Mucosa of descending colon (tissue), 3 donors: Measurements from ENCODE around the gene TUBAL3. TPM values are rescaled to one million over a fixed set of nuclear protein-coding genes. Genes with fewer than 3 reads are reported as not detected.

ENCODE experiments used
- ATAC-seq: fragments of 200-7000 bp; cut with Tn5 transposase; one replicate; pipeline ENCODE4 v1.9.1; 2020; ENCODE audit warnings: mild to moderate bottlenecking, moderate library complexity
- DNase-seq, 3 donors: peaks; one replicate each; pipeline ENCODE4 v3.0.0-alpha.2; 2020
- H3K36me3 ChIP-seq: fragments of 200-600 bp; one replicate; pipeline ENCODE4 v1.8.0; 2021; ENCODE audit warnings: low read depth, mild to moderate bottlenecking
- H3K4me1 ChIP-seq: fragments of 200-600 bp; one replicate; pipeline ENCODE4 v1.8.0; 2021; ENCODE audit warnings: low read depth, mild to moderate bottlenecking
- H3K4me3 ChIP-seq: fragments of 200-600 bp; one replicate; pipeline ENCODE4 v1.8.0; 2021; ENCODE audit warnings: mild to moderate bottlenecking
- H3K9me3 ChIP-seq: fragments of 200-600 bp; one replicate; pipeline ENCODE4 v1.8.0; 2021; ENCODE audit warnings: mild to moderate bottlenecking
- intact Hi-C, 2 donors: fragments of 100-400 bp; cut with DNase I in 1 of 2; cut with micrococcal nuclease in 1 of 2; formaldehyde crosslinking; loops; one replicate each; pipeline versions ENCODE4 v1.11.0 to v1.11.1; 2022; cut with DNase I, micrococcal nuclease
- total RNA-seq, 3 donors: library from RNA; stranded (reverse); fragmentation: NEBNext Ultra II Directional in 2 of 3; extraction: Animal tissue kit (Norgen Biotek cat#: 25700) in 2 of 3; gene quantifications; one replicate each; pipeline versions ENCODE4 v1.2.1 to v1.2.4, GENCODE V29; 2021 to 2023
- TF ChIP-seq, protein P1 (sequence below): fragments of 200-600 bp; IDR thresholded peaks from one replicate; pipeline ENCODE4 v1.8.0; 2022; ENCODE audit warnings: antibody characterized with exemption, mild to moderate bottlenecking
- donor health status: DM: no; HTN: no; CAD: no; lungs with moderate emphysema.
- donor health status: DM: no; HTN: no; CAD: no.
- donor health status: DM: no; HTN: yes; CAD: no.

Gene TUBAL3
- total RNA-seq, 3 donors from 2014 or later: 20.9 to 64.0 (median 38.7) TPM

- Histone ChIP-seq H3K4me3 (no peak overlapping the region), H3K36me3 (no peaks in the 10 kb centered on the region), H3K4me1 (peaks cover 6% of the 10 kb centered on the region), H3K9me3 (no peaks in the 10 kb centered on the region)
- TF ChIP-seq, protein P1, sequence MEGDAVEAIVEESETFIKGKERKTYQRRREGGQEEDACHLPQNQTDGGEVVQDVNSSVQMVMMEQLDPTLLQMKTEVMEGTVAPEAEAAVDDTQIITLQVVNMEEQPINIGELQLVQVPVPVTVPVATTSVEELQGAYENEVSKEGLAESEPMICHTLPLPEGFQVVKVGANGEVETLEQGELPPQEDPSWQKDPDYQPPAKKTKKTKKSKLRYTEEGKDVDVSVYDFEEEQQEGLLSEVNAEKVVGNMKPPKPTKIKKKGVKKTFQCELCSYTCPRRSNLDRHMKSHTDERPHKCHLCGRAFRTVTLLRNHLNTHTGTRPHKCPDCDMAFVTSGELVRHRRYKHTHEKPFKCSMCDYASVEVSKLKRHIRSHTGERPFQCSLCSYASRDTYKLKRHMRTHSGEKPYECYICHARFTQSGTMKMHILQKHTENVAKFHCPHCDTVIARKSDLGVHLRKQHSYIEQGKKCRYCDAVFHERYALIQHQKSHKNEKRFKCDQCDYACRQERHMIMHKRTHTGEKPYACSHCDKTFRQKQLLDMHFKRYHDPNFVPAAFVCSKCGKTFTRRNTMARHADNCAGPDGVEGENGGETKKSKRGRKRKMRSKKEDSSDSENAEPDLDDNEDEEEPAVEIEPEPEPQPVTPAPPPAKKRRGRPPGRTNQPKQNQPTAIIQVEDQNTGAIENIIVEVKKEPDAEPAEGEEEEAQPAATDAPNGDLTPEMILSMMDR: no peak
- DNase-seq: no peak
- ATAC-seq: no peak
- intact Hi-C loops: no loop called here
Observed at GRCh38 chr10:5356302-5356763, 48.3 kb downstream of the TUBAL3 start.

DNA sequence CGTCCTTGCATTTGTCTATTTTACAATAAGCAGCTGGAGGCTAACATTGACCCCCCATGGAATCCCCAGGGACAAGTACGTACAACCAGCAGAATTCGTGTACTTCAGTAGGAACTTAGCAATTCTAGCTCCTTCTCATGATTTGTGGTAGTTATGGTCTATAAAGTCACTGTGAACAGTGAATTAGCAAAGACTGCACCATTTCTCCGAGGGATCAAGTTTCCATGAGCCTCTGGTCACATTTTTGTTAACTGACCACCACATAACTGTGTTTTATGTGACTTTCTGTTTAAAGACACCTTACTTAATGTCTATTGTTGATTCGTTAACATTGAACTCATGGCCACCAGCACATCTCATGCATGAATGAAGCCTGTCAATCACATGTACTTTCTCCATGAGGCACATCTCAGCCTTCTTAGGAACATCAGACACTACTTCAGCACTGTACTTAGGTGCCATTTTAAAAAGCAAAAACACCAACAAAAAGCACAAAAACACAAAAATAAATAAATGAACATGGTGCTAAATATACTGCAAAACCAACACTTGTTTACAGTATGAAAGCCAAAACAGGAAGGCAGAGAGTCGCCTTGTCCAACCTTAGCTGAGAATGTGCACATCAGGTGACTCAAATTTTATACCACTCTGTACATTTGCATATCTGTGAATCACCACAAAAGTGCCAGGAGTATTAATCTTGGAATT is 48.9 kb downstream of the TUBAL3 start:
- DNase-seq: no peak
- no peak overlapping the region for H3K4me3 ChIP-seq
- H3K36me3 ChIP-seq: no peaks in the 10 kb centered on the region
- intact Hi-C loops: no loop called here
- TF ChIP-seq, protein P1: no peak
- H3K9me3 ChIP-seq: no peaks in the 10 kb centered on the region
- no peak for ATAC-seq
- H3K4me1 ChIP-seq: peaks cover 6% of the 10 kb centered on the region

DNA sequence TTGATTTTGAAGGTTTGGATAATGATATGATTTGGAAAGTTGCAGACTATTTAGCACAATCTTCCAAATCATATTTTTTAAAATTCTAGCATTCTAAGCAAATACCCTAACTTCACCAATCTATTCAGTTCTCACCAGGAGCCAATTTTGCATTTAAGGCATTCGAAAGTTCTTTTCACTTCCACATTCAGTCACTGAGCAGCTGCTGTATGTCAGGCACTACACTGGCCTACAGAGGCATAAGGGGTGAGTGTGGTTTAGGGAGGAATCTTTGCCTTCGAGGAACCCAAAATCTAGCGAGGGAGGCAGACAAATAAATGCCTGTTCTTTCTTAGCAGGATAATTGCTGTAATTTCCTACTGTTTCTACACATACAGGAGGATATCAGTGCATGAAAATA is 50.6 kb downstream of the TUBAL3 start:
- Histone ChIP-seq H3K36me3 (no peaks in the 10 kb centered on the region), H3K4me3 (no peak overlapping the region), H3K4me1 (no peaks in the 10 kb centered on the region), H3K9me3 (no peaks in the 10 kb centered on the region)
- intact Hi-C loops: no loop called here
- no peak for DNase-seq
- TF ChIP-seq, protein P1: no peak
- no peak for ATAC-seq

DNA sequence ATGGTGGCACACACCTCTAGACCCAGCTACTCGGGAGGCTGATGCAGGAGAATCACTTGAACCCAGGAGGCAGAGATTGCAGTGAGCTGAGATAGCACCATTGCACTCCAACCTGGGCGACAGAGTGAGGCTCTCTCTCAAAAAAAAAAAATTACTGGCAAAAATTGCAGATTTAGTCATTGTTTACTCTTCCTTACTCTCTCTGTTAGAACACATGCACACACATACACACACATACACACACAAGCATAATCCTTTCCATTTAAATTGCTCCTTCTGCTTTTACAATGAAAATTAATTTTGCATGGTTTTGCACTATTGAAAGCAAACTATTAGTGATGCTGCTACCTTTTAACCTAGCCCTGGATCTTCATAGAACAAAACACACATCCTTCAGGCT is 55.3 kb downstream of the TUBAL3 start:
- TF ChIP-seq, protein P1: no peak
- DNase-seq (no peak), ATAC-seq (no peak)
- Histone ChIP-seq H3K4me3 (no peak overlapping the region), H3K4me1 (no peaks in the 10 kb centered on the region), H3K36me3 (no peaks in the 10 kb centered on the region), H3K9me3 (no peaks in the 10 kb centered on the region)
- intact Hi-C loops: no loop called here

DNA sequence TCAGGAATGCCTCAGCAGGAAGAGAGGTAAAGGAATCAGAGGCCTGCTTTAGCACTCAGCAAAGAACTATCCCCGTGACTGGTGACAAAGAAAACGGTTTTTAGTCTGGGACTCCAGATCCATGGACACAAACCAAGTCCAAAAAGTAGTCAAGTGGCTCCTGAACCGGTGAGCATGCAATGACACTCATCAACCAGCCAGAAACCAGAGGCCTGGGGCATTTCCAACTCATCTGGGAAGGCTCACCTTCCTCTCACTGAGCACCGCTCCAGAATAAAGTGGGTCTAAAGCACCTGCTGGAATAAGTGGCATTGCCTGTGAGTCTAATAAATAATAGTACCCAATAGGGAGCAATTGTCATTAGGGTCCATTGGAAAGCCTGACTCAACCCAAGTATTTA is 57.7 kb downstream of the TUBAL3 start:
- ATAC-seq (no peak), DNase-seq (no peak)
- intact Hi-C loops: no loop called here
- Histone ChIP-seq H3K4me1 (no peaks in the 10 kb centered on the region), H3K9me3 (no peaks in the 10 kb centered on the region), H3K4me3 (no peak overlapping the region), H3K36me3 (no peaks in the 10 kb centered on the region)
- TF ChIP-seq, protein P1: no peak

DNA sequence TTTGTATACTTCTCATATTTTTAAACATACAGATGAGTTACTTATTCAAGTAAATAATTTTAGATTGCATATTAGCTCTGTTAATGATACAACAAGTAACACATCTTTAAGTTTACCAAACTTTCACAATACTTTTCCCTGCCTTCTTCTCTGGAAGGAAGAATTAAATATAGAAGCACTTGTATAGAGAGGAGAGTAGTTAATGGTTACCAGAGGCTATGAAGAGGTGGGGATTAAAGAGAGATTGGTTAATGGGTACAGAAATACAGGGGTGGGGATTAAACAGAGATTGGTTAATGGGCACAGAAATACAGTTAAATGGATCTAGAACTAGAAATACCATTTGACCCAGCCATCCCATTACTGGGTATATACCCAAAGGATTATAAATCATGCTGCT is 59.9 kb downstream of the TUBAL3 start:
- Histone ChIP-seq H3K36me3 (no peaks in the 10 kb centered on the region), H3K4me1 (no peaks in the 10 kb centered on the region), H3K9me3 (no peaks in the 10 kb centered on the region), H3K4me3 (no peak overlapping the region)
- intact Hi-C loops: no loop called here
- TF ChIP-seq, protein P1: no peak
- ATAC-seq (no peak), DNase-seq (no peak)
